ENCODE measurements around the gene PDCD1. TPM values are rescaled to one million over a fixed set of nuclear protein-coding genes. Genes with fewer than 3 reads are reported as not detected.

Gene PDCD1
- total RNA-seq, 3 donors from 2014 or later (not counting 1 experiment from before 2014, with no cell fraction given), result 0.45 TPM; not detected in 2

GRCh38 chr2:241842067-241842415, 16.7 kb downstream of the PDCD1 start:
- no peaks in the 10 kb centered on the region for H3K36me3 ChIP-seq (ENCODE audit: control insufficient read depth, insufficient read depth, low read length)
- peaks cover 35% of the 10 kb centered on the region for H3K4me1 ChIP-seq (ENCODE audit: control insufficient read depth, insufficient read depth, low read length)
- intact Hi-C loops (cut with micrococcal nuclease), result loop anchor here (2.0 kb wide), 1 partner anchor 79 kb away; no protein-coding TSS in a partner anchor
- Mint-ChIP-seq H3K36me3 (no peaks in the 10 kb centered on the region), H3K27me3 (ENCODE audit: low read depth in 2 of 2) (peaks cover 26 to 28% of the 10 kb centered on the region in 2 donors), H3K4me1 (peaks cover 46 to 47% of the 10 kb centered on the region in 2 donors), H3K9me3 (no peaks in the 10 kb centered on the region), H3K27ac (peak overlapping the region in 1 of 2 donors; percentile 92), H3K4me3 (no peak overlapping the region)
- no peak overlapping the region for H3K4me3 ChIP-seq (ENCODE audit: low read length)
- H3K9me3 ChIP-seq (ENCODE audit: control insufficient read depth, insufficient read depth, low read length), result no peaks in the 10 kb centered on the region
- H3K27ac ChIP-seq (ENCODE audit: low read length), result no peak overlapping the region
- DNase-seq (peak in 1 of 2 donors; percentile 14), ATAC-seq (no peak)
- 97% methylated on average over 7 of the region's 11 CpGs for WGBS (ENCODE audit: insufficient coverage)
- TF ChIP-seq CTCF (IDR thresholded peaks at IDR 0.05), result no peak
- H3K27me3 ChIP-seq (ENCODE audit: control insufficient read depth, insufficient read depth, low read length), result peaks cover 7% of the 10 kb centered on the region

GRCh38 chr2:241841181-241842066, 17.3 kb downstream of the PDCD1 start:
- H3K27me3 Mint-ChIP-seq (ENCODE audit: low read depth in 2 of 2), result peaks cover 23 to 29% of the 10 kb centered on the region in 2 donors
- Histone ChIP-seq H3K27me3 (ENCODE audit: control insufficient read depth, insufficient read depth, low read length) (peaks cover 7% of the 10 kb centered on the region), H3K4me1 (ENCODE audit: control insufficient read depth, insufficient read depth, low read length) (peaks cover 35% of the 10 kb centered on the region), H3K27ac (ENCODE audit: low read length) (no peak overlapping the region), H3K9me3 (ENCODE audit: control insufficient read depth, insufficient read depth, low read length) (no peaks in the 10 kb centered on the region), H3K4me3 (ENCODE audit: low read length) (no peak overlapping the region), H3K36me3 (ENCODE audit: control insufficient read depth, insufficient read depth, low read length) (no peaks in the 10 kb centered on the region)
- intact Hi-C loops (cut with micrococcal nuclease), result loop anchor here (2.0 kb wide), 1 partner anchor 79 kb away; no protein-coding TSS in a partner anchor
- H3K9me3 Mint-ChIP-seq, result no peaks in the 10 kb centered on the region
- H3K4me1 Mint-ChIP-seq, result peaks cover 46 to 49% of the 10 kb centered on the region in 2 donors
- no peak for DNase-seq
- peak overlapping the region; percentile 58 for H3K4me3 Mint-ChIP-seq
- H3K27ac Mint-ChIP-seq, result peak overlapping the region in 1 of 2 donors; percentile 92
- TF ChIP-seq CTCF (IDR thresholded peaks at IDR 0.05), result no peak
- WGBS (ENCODE audit: insufficient coverage), result 93% methylated on average over 25 of the region's 28 CpGs
- no peaks in the 10 kb centered on the region for H3K36me3 Mint-ChIP-seq
- no peak for ATAC-seq

- Histone ChIP-seq H3K4me3 (ENCODE audit: low read length) (no peak overlapping the region), H3K9me3 (ENCODE audit: control insufficient read depth, insufficient read depth, low read length) (no peaks in the 10 kb centered on the region), H3K4me1 (ENCODE audit: control insufficient read depth, insufficient read depth, low read length) (peaks cover 9% of the 10 kb centered on the region), H3K36me3 (ENCODE audit: control insufficient read depth, insufficient read depth, low read length) (no peaks in the 10 kb centered on the region), H3K27ac (ENCODE audit: low read length) (no peak overlapping the region), H3K27me3 (ENCODE audit: control insufficient read depth, insufficient read depth, low read length) (peaks cover 7% of the 10 kb centered on the region)
- no peak for DNase-seq
- intact Hi-C loops (cut with micrococcal nuclease), result no loop called here
- peaks cover 25 to 34% of the 10 kb centered on the region in 2 donors for H3K4me1 Mint-ChIP-seq
- H3K4me3 Mint-ChIP-seq, result no peak overlapping the region
- H3K27ac Mint-ChIP-seq, result no peak overlapping the region
- H3K36me3 Mint-ChIP-seq, result no peaks in the 10 kb centered on the region
- WGBS (ENCODE audit: insufficient coverage), result 87% methylated on average over 12 of the region's 13 CpGs
- TF ChIP-seq CTCF (IDR thresholded peaks at IDR 0.05), result no peak
- no peak for ATAC-seq
- peaks cover 17 to 41% of the 10 kb centered on the region in 2 donors for H3K27me3 Mint-ChIP-seq (ENCODE audit: low read depth in 2 of 2)
- H3K9me3 Mint-ChIP-seq, result no peaks in the 10 kb centered on the region
Observed at GRCh38 chr2:241837197-241837965, 21.3 kb downstream of the PDCD1 start.
